ENCODE measurements around the gene YAF2.
"Not testable (repeated sequence)": the region's sequence is repeated elsewhere in the genome, so short reads cannot be mapped to it uniquely, and the experiment has no call there.

Gene YAF2

GRCh38 chr12:42192686-42193085 is 45.4 kb downstream of the YAF2 start:
- no CpG with 5 or more reads among the region's 6 CpGs for WGBS (ENCODE audit: extremely low coverage, insufficient coverage, low lambda C conversion rate)
- no peak overlapping the region for H3K18ac ChIP-seq (ENCODE audit: low read length)
- no peaks in the 10 kb centered on the region for H3K79me1 ChIP-seq (ENCODE audit: low read length)
- H3K9ac ChIP-seq (ENCODE audit: low read length), result no peak overlapping the region
- no peak overlapping the region for H3K4ac ChIP-seq (ENCODE audit: low read depth, low read length)
- no peak overlapping the region for H3K4me2 ChIP-seq (ENCODE audit: low read length)
- no peak overlapping the region for H2BK15ac ChIP-seq (replicated peaks; ENCODE audit: low read depth)
- no peak overlapping the region for H4K8ac ChIP-seq (ENCODE audit: low read depth, low read length)
- no peak overlapping the region for H2AK5ac ChIP-seq (ENCODE audit: low read length)
- no peak overlapping the region for H2BK5ac ChIP-seq (ENCODE audit: low read length)
- H3K56ac ChIP-seq (ENCODE audit: low read length), result no peak overlapping the region
- no peak overlapping the region for H3K23ac ChIP-seq (ENCODE audit: low read length)
- H4K5ac ChIP-seq (ENCODE audit: low read length), result no peak overlapping the region
- no peaks in the 10 kb centered on the region for H3K36me3 ChIP-seq (ENCODE audit: control insufficient read depth, insufficient read depth, low read length)
- H2BK120ac ChIP-seq (ENCODE audit: low read depth, low read length), result no peak overlapping the region
- no peaks in the 10 kb centered on the region for H3K4me1 ChIP-seq (ENCODE audit: control insufficient read depth, low read depth, low read length)
- no peaks in the 10 kb centered on the region for H3K79me2 ChIP-seq (ENCODE audit: control insufficient read depth, insufficient read depth, low read length)
- no peaks in the 10 kb centered on the region for H3K27me3 ChIP-seq (ENCODE audit: insufficient read depth, low read length, poor library complexity)
- no peak overlapping the region for H3K4me3 ChIP-seq (ENCODE audit: low read length)
- H3K27ac ChIP-seq (ENCODE audit: low read depth, low read length), result no peak overlapping the region
- no peak for DNase-seq

DNA sequence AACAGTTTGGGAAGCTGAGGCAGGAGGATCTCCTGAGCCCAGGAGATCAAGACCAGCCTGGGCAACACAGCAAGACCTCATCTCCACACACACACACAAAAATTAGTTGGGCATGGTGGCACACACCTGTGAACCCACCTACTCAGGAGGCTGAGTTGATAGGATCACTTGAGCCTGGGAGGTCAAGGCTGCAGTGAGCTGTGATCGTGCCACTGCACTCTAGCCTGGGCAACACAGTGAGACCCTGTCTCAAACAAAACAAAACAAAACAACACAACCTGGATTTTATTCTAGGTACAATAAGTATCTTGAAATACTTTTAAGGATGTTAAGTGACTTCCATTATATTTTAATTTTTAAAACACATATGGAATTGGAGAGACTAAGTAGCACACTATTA is 45.8 kb downstream of the YAF2 start:
- Histone ChIP-seq H2BK15ac (replicated peaks; ENCODE audit: low read depth) (no peak overlapping the region), H3K23ac (ENCODE audit: low read length) (no peak overlapping the region), H3K27ac (ENCODE audit: low read depth, low read length) (no peak overlapping the region), H4K8ac (ENCODE audit: low read depth, low read length) (no peak overlapping the region), H3K4me1 (ENCODE audit: control insufficient read depth, low read depth, low read length) (no peaks in the 10 kb centered on the region), H3K4me2 (ENCODE audit: low read length) (no peak overlapping the region), H4K5ac (ENCODE audit: low read length) (no peak overlapping the region), H3K18ac (ENCODE audit: low read length) (no peak overlapping the region), H3K9ac (ENCODE audit: low read length) (no peak overlapping the region), H2BK120ac (ENCODE audit: low read depth, low read length) (no peak overlapping the region), H3K4me3 (ENCODE audit: low read length) (no peak overlapping the region), H2BK5ac (ENCODE audit: low read length) (no peak overlapping the region), H3K4ac (ENCODE audit: low read depth, low read length) (no peak overlapping the region), H3K79me1 (ENCODE audit: low read length) (no peaks in the 10 kb centered on the region), H3K79me2 (ENCODE audit: control insufficient read depth, insufficient read depth, low read length) (no peaks in the 10 kb centered on the region), H3K36me3 (ENCODE audit: control insufficient read depth, insufficient read depth, low read length) (no peaks in the 10 kb centered on the region), H3K27me3 (ENCODE audit: insufficient read depth, low read length, poor library complexity) (no peaks in the 10 kb centered on the region), H2AK5ac (ENCODE audit: low read length) (no peak overlapping the region), H3K56ac (ENCODE audit: low read length) (no peak overlapping the region)
- DNase-seq, result no peak
- WGBS (ENCODE audit: extremely low coverage, insufficient coverage, low lambda C conversion rate), result no CpG with 5 or more reads among the region's 1 CpG

- Histone ChIP-seq H2BK120ac (ENCODE audit: low read depth, low read length) (no peak overlapping the region), H3K4me1 (ENCODE audit: control insufficient read depth, low read depth, low read length) (no peaks in the 10 kb centered on the region), H3K27me3 (ENCODE audit: insufficient read depth, low read length, poor library complexity) (no peaks in the 10 kb centered on the region), H3K4me2 (ENCODE audit: low read length) (no peak overlapping the region), H3K27ac (ENCODE audit: low read depth, low read length) (no peak overlapping the region), H3K4ac (ENCODE audit: low read depth, low read length) (no peak overlapping the region), H3K79me1 (ENCODE audit: low read length) (no peaks in the 10 kb centered on the region), H3K36me3 (ENCODE audit: control insufficient read depth, insufficient read depth, low read length) (no peaks in the 10 kb centered on the region), H4K5ac (ENCODE audit: low read length) (no peak overlapping the region), H4K8ac (ENCODE audit: low read depth, low read length) (no peak overlapping the region), H2BK5ac (ENCODE audit: low read length) (no peak overlapping the region), H3K23ac (ENCODE audit: low read length) (no peak overlapping the region), H3K18ac (ENCODE audit: low read length) (no peak overlapping the region), H2BK15ac (replicated peaks; ENCODE audit: low read depth) (no peak overlapping the region), H3K4me3 (ENCODE audit: low read length) (no peak overlapping the region), H3K56ac (ENCODE audit: low read length) (no peak overlapping the region), H3K79me2 (ENCODE audit: control insufficient read depth, insufficient read depth, low read length) (no peaks in the 10 kb centered on the region), H2AK5ac (ENCODE audit: low read length) (no peak overlapping the region), H3K9ac (ENCODE audit: low read length) (no peak overlapping the region)
- no peak for DNase-seq
These were observed 47.7 kb downstream of the YAF2 start for GRCh38 chr12:42190376-42190775.

DNA sequence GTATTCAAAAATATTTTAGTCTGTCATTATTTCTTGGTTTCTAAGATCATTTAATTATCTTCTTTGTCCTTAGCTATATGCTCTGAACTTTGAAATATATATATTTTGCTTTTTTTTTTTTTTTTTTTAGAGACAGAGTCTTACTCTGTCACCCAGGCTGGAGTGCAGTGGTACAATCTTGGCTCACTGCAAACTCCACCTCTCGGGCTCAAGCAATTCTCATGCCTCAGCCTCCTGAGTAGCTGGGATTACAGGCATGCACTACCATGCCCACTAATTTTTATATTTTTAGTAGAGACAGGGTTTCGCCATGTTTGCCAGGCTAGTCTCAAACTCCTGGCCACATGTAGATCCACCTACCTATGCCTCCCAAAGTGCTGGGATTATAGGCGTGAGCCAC is 49.8 kb downstream of the YAF2 start:
- not testable (repeated sequence) for H3K18ac ChIP-seq (ENCODE audit: low read length)

GRCh38 chr12:42187799-42188198 is 50.2 kb downstream of the YAF2 start:
- WGBS (ENCODE audit: extremely low coverage, insufficient coverage, low lambda C conversion rate), result no CpG with 5 or more reads among the region's 2 CpGs

More for the DNA sequence above, 49.8 kb downstream of the YAF2 start:
- not testable (repeated sequence) for H3K4me3 ChIP-seq (ENCODE audit: low read length); H3K4me2 ChIP-seq (ENCODE audit: low read length); H3K79me2 ChIP-seq (ENCODE audit: control insufficient read depth, insufficient read depth, low read length); H3K4ac ChIP-seq (ENCODE audit: low read depth, low read length); H4K8ac ChIP-seq (ENCODE audit: low read depth, low read length); H3K36me3 ChIP-seq (ENCODE audit: control insufficient read depth, insufficient read depth, low read length); H3K27ac ChIP-seq (ENCODE audit: low read depth, low read length); H2BK120ac ChIP-seq (ENCODE audit: low read depth, low read length); H3K79me1 ChIP-seq (ENCODE audit: low read length); H2BK5ac ChIP-seq (ENCODE audit: low read length); H3K4me1 ChIP-seq (ENCODE audit: control insufficient read depth, low read depth, low read length); H4K5ac ChIP-seq (ENCODE audit: low read length); H2BK15ac ChIP-seq (replicated peaks; ENCODE audit: low read depth); H3K23ac ChIP-seq (ENCODE audit: low read length); DNase-seq; H3K27me3 ChIP-seq (ENCODE audit: insufficient read depth, low read length, poor library complexity); H3K9ac ChIP-seq (ENCODE audit: low read length); H3K56ac ChIP-seq (ENCODE audit: low read length); H2AK5ac ChIP-seq (ENCODE audit: low read length)
- no CpG with 5 or more reads among the region's 3 CpGs for WGBS (ENCODE audit: extremely low coverage, insufficient coverage, low lambda C conversion rate)

DNA sequence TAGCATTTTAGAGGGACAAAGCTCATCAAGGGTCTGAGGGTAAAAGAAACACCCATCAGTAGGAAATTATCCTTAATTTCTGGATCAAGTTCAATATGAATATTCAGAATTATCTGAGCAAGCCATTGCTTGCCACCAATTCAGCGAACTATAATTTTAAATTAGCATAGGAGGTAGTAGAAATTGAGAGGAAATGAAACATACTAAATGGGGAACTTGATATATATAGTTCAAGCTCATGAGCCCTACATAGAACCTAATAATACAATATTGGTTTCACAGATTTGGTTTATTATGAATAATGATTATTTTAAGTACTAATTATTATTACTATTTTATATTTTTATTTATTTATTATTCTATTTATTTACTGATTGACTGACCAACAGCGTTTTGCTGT is 51.3 kb downstream of the YAF2 start:
- Histone ChIP-seq H3K27ac (ENCODE audit: low read depth, low read length) (no peak overlapping the region), H2BK5ac (ENCODE audit: low read length) (no peak overlapping the region), H3K4ac (ENCODE audit: low read depth, low read length) (no peak overlapping the region), H3K36me3 (ENCODE audit: control insufficient read depth, insufficient read depth, low read length) (no peaks in the 10 kb centered on the region), H3K79me1 (ENCODE audit: low read length) (no peaks in the 10 kb centered on the region), H3K4me1 (ENCODE audit: control insufficient read depth, low read depth, low read length) (no peaks in the 10 kb centered on the region), H3K27me3 (ENCODE audit: insufficient read depth, low read length, poor library complexity) (no peaks in the 10 kb centered on the region), H3K56ac (ENCODE audit: low read length) (no peak overlapping the region), H3K9ac (ENCODE audit: low read length) (no peak overlapping the region), H2BK15ac (replicated peaks; ENCODE audit: low read depth) (no peak overlapping the region), H4K8ac (ENCODE audit: low read depth, low read length) (no peak overlapping the region), H2BK120ac (ENCODE audit: low read depth, low read length) (no peak overlapping the region), H3K18ac (ENCODE audit: low read length) (no peak overlapping the region), H3K79me2 (ENCODE audit: control insufficient read depth, insufficient read depth, low read length) (no peaks in the 10 kb centered on the region), H3K4me3 (ENCODE audit: low read length) (no peak overlapping the region), H2AK5ac (ENCODE audit: low read length) (no peak overlapping the region), H3K4me2 (ENCODE audit: low read length) (no peak overlapping the region), H3K23ac (ENCODE audit: low read length) (no peak overlapping the region), H4K5ac (ENCODE audit: low read length) (no peak overlapping the region)
- WGBS (ENCODE audit: extremely low coverage, insufficient coverage, low lambda C conversion rate), result no CpG with 5 or more reads among the region's 2 CpGs
- DNase-seq, result no peak

More at GRCh38 chr12:42187799-42188198, 50.2 kb downstream of the YAF2 start:
- no peak overlapping the region for H3K9ac ChIP-seq (ENCODE audit: low read length)
- no peak overlapping the region for H3K4ac ChIP-seq (ENCODE audit: low read depth, low read length)
- no peak overlapping the region for H3K23ac ChIP-seq (ENCODE audit: low read length)
- no peaks in the 10 kb centered on the region for H3K79me2 ChIP-seq (ENCODE audit: control insufficient read depth, insufficient read depth, low read length)
- H3K4me3 ChIP-seq (ENCODE audit: low read length), result no peak overlapping the region
- no peaks in the 10 kb centered on the region for H3K4me1 ChIP-seq (ENCODE audit: control insufficient read depth, low read depth, low read length)
- no peaks in the 10 kb centered on the region for H3K27me3 ChIP-seq (ENCODE audit: insufficient read depth, low read length, poor library complexity)
- no peak overlapping the region for H2BK5ac ChIP-seq (ENCODE audit: low read length)
- no peak overlapping the region for H4K8ac ChIP-seq (ENCODE audit: low read depth, low read length)
- no peak overlapping the region for H3K4me2 ChIP-seq (ENCODE audit: low read length)
- no peak overlapping the region for H2BK15ac ChIP-seq (replicated peaks; ENCODE audit: low read depth)
- no peak overlapping the region for H2BK120ac ChIP-seq (ENCODE audit: low read depth, low read length)
- DNase-seq, result no peak
- no peak overlapping the region for H2AK5ac ChIP-seq (ENCODE audit: low read length)
- H3K56ac ChIP-seq (ENCODE audit: low read length), result no peak overlapping the region
- no peaks in the 10 kb centered on the region for H3K79me1 ChIP-seq (ENCODE audit: low read length)
- H4K5ac ChIP-seq (ENCODE audit: low read length), result no peak overlapping the region
- H3K27ac ChIP-seq (ENCODE audit: low read depth, low read length), result no peak overlapping the region
- no peaks in the 10 kb centered on the region for H3K36me3 ChIP-seq (ENCODE audit: control insufficient read depth, insufficient read depth, low read length)
- no peak overlapping the region for H3K18ac ChIP-seq (ENCODE audit: low read length)
